Endothelial cell of hepatic sinusoid (primary cell): ENCODE results near the gene MBL2.

Experiments used
- in situ Hi-C: cut with HindIII; loops from 2 replicates; pipeline ENCODE4 v1.10.0; 2017; ENCODE audit warnings: low sequenced_read_pairs

Gene MBL2

GRCh38 chr10:52772623-52773022, at the start of gene MBL2:
MBL2 (minus strand) TSS chr10:52772784; CDS start chr10:52771635, 1,149 bp downstream.
- in situ Hi-C loops = no loop called here

DNA sequence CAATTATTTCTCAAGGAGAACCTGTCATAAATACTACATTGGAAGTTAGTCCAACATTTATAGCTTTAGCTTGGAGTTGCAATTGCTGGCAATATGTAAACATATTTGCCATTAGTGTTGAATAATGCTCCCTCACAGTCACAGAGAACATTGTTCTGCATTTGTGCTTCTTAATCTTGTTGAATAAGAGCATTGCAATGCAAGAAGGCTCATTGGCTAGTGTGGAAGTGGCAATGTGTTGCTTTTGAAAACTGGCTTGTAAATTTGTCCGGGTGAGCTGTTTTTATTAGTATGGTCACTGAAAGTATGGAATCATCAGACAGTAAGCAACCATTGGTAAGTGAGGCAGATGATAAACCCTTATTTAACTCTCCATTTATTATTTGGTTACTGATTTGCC, 47.7 kb upstream of the MBL2 start:
- in situ Hi-C loops = no loop called here

GRCh38 chr10:52818019-52818418, 45.4 kb upstream of the MBL2 start:
- in situ Hi-C loops = no loop called here

DNA sequence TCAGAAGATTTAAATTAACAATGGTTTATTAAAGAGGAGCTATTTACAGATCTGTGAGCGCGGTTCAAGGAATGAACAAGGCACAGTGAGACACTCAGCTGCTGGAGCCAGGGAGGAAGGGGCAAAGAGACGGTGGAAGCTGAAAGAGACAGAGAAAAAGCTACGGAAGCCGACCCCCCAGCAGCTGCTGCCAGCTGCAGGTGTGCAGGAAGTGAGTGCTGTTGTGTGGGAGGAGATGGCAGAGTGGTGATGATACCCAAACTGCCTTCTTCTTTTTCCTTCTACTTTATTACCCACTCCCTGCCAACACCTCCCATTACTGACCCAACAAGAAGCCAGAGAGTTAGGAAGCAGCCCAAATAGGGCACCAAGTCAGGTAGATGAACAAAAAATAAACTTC, 41.9 kb upstream of the MBL2 start:
- in situ Hi-C loops = no loop called here

DNA sequence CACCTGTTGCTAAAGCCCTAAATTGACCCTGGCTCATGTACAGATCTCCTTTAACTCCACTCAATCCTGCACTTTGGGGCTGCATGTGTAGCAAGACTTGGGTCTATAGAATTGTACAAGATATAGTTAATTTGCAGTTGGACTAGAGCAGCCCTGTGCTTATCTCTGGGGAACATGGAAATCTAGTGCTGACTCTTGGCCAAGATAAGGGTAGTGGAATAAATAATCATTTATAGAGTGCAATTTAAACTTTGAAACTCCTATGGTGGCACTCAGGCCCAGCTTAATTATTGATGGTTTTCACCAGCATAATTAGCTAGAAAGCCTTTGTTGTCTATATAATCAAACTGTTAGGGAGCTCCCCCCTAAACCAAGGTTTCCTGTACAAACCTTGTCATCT, 39.2 kb upstream of the MBL2 start:
- in situ Hi-C loops = no loop called here

DNA sequence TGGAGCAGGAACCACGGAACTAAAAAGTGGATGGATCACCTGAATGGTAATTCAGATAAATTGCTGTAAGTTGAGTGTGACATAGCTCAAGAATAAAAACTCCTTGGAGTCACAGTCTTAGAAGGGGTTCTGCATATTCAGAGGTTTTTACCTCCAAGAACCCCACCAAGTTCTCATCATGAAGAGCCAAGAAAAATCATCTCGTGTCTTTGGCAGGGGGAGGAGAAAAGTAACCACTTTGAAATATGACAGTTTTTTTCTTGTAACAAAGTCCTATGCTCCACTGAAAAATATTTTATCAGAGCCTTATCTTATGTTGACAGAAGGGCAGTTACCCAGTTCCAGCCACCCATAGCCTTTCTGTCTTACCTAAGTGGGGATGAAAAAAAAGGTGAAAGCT, 38.2 kb upstream of the MBL2 start:
- in situ Hi-C loops = no loop called here

GRCh38 chr10:52807803-52808202, 35.2 kb upstream of the MBL2 start:
- in situ Hi-C loops = no loop called here

GRCh38 chr10:52805414-52806285, 33.1 kb upstream of the MBL2 start:
- in situ Hi-C loops = no loop called here

DNA sequence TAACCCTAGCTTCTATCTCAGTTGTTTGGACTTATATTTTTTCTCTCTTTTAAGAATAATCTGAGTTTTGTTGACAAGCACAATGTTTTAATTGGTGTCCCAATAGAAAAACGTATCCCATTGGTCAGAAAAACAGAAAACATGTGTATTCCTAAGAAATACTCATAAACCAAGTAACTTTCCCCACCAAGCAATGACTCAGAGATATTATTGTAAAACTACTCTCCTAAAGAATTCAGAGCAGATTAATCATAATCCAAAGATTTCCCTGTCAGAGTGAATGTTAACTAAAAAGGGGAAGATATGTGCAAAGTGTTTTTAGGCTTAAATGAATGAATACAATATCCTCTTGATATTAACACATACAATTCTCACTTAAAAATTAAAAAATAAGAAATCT, 29.4 kb upstream of the MBL2 start:
- in situ Hi-C loops = no loop called here

DNA sequence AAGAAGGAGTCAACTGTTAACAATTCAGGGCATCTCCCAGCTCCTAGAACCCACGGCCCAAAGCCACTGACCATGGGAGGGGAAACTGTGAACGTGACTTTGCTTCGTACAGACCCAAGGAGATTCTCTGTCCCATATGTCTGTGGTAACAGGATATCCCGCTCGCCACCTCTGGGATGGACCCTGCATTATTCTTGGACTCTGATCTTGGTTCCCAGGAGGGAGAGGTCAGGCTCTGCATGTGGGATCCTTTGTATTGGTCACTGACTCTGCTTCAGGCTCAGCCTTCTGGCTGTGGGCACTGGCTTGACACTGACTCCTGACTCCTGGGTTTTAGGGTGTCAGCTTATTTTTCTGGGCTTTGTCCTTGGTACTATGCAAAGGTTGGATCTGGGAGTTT, 13.5 kb upstream of the MBL2 start:
- in situ Hi-C loops = no loop called here

GRCh38 chr10:52785418-52785817, 12.8 kb upstream of the MBL2 start:
- in situ Hi-C loops = no loop called here

DNA sequence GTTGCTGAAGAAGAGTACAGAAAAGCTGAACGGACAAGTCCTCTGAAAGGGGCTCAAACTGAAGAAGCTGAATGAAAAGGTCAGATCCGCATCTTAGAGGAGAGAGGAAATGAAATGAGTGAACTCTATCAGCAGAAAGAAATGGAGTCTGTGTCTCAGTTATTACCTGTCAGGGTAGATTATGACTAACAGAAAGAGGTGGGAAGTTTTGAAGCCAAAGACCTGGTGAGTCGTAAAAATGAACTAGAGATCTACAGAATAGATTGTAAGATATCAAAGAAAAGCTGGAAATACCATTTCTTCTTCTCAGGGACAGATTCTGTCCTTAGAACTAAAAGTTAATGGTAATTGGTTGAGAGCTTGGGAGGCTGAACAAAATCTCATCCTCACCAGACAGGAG, 11.1 kb upstream of the MBL2 start:
- in situ Hi-C loops = no loop called here

DNA sequence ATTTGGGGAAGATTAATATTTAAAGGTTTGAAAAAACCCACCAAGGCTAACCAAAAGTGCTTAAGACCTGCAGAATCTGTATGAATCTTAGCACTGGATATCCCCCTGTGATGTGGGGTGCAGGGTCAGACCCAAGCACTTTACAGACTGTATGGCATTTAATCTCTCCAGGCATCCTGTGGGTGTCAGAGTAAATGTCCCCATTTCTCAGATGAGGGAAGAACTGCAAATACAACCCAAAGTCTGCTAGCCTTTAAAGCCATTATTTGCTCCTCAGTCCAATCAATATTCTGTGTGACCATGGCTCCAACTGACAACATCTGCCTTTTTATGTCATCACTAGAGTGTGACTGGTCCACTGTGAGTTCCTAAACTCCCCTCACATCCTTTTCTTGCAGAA, 10.0 kb upstream of the MBL2 start:
- in situ Hi-C loops = no loop called here

DNA sequence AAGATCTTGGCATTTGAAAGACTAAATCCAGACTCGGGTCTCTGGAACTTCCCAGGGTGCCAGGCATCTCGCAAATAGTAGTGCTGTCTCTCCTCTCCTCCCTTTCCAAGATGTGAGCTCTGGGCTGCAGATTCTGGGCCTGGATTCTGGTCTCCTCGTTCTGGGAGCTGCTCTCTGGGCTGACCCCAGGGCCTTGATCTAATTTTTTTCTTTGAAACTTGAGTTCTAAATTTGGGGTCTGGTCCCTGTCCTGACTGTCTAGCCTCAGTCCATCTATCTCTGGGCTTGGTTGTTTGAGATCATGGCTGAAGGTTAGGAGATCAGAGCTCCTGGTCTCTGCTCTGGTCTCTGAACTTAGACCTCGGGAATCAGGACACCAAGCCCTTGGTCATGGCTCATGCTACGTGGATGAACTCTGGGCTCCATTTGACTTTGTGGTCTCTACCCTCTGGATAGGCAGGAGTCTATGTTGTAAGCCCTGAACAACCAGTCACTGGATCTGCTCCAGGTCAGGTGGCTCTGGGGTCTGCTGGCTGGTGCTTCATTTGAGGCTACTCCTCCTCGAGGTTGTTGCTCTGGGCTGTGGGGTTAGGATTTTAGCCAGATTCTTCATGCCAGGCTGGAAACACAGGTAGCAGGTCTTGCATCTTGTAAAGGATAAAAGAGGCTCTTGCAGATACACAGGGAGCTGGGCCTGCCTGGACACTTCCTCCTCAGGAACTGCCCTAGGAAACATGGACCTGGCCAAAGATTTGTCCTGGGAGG, 8.0 kb upstream of the MBL2 start:
- in situ Hi-C loops = no loop called here

DNA sequence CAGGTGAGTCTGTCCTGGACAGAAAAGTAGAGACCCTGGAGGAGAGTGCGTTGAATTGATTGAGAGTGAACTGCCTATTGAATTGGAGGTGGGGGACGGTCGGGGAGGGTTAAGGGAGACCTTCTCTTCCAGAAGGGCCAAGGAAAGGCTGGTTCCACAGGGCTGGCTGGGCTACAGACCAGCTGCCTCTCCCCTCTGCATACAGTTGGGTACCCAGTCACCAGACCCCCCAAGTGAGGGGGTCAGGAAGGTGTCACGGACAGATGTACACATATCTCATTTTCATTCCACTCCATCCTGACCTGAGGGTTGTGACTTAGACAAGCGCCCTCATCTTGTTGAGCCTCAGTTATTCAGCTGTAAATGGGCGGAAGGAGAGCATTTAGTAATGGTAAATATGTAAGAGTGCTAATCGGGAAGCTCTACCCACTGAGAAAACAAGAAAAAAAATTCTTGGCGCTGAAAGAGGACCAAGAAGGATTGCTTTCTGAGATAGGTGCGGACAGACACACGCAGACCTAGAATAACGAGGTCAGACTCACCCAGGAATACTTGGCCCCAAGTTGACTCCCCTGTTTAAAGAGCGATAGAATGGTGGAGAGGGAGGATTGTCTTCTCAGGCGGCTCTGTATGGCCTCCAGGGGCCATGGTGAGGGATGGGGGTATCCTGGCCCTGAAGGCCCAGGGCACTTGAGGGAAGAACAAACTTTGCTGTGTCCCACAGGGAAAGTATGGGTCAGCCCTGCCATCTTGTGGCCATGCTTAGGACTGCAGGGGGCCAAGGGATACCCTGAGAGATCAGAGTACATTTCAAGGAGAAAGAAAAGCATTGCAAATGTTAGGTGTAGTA, 7.2 kb upstream of the MBL2 start:
- in situ Hi-C loops = loop anchor here (5.0 kb wide), 1 partner anchor 37 kb away; no protein-coding TSS in a partner anchor

DNA sequence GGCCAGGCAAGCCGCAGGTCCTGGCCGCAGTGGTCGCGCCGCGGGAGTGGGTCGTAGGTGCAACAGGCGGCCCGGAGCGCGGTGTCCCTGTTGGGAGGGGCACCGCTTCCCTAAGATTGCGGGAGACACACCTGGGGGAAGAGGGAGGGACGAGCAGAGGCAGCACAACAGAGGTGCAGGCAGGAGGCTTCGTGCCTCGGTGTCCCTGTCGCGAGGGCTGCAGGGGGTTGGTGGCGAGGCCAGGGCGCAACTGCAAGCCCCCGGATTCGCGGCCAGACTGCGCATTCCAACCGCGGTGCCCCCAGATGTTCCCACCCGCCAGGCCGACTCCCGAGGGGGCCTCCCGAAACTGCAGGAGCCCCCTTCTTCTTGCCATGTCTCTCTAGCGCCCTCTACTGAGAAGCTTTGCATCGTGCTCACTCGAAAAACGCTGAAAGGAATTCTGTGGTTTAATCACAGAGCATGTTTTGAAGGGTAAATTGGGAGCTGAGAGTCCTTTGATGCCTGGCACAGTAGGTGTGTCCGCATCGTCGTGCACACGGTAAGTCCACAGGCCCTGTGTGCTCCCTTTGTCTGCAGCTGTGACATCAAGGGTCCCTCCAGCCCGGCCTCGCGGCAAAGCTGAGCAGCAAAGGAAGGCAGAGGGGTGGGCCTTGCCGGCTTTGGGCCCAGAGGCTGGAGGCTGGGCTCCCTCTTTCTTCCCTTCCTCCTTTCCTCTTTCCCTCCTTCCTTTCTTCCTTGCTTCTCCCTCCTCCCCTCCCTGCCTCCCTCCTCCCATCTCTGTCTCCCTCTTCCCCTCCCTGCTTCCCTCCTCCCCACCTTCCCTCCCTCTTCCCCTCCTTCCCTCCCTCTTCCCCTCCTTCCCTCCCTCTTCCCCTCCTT, 6.2 kb upstream of the MBL2 start:
- in situ Hi-C loops = loop anchor here (5.0 kb wide), 1 partner anchor 36 kb away; no protein-coding TSS in a partner anchor

GRCh38 chr10:52777414-52777813, 4.8 kb upstream of the MBL2 start:
- in situ Hi-C loops = loop anchor here (5.0 kb wide), 1 partner anchor 35 kb away; no protein-coding TSS in a partner anchor

- in situ Hi-C loops = loop anchor here (5.0 kb wide), 1 partner anchor 34 kb away; no protein-coding TSS in a partner anchor
Measured at GRCh38 chr10:52776471-52776903, 3.9 kb upstream of the MBL2 start.

DNA sequence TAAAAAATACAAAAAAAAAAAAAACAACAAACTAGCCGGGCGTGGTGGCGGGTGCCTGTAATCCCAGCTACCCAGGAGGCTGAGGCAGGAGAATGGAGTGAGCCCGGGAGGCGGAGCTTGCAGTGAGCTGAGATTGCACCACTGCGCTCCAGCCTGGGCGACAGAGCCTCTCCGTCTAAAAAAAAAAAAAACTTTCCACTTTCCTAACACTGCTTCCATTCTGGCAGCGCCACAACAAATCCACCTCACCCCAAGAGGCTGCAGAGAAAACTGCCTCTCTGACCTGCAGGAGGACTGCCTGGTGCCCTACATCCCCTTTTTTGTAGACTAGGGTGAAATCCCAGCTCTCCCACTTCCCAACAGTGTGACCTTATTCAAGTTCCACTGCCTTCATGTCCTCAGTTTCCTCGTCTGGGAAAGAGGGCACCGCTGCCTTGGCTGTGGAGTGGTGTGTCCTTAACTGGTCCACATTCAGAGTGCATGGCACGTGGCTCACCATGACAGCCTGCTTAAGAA, 2.6 kb upstream of the MBL2 start:
- in situ Hi-C loops = loop anchor here (5.0 kb wide), 1 partner anchor 33 kb away; no protein-coding TSS in a partner anchor
